Brain pericyte (primary cell): ENCODE results near the gene BBLN.
"Not testable (repeated sequence)": the region's sequence is repeated elsewhere in the genome, so short reads cannot be mapped to it uniquely, and the experiment has no call there.

Source experiments
- DNase-seq: peaks from one replicate; pipeline ENCODE4 v3.0.0-alpha.2; 2012; ENCODE audit warnings: low read depth, low spot score

BBLN gene

DNA sequence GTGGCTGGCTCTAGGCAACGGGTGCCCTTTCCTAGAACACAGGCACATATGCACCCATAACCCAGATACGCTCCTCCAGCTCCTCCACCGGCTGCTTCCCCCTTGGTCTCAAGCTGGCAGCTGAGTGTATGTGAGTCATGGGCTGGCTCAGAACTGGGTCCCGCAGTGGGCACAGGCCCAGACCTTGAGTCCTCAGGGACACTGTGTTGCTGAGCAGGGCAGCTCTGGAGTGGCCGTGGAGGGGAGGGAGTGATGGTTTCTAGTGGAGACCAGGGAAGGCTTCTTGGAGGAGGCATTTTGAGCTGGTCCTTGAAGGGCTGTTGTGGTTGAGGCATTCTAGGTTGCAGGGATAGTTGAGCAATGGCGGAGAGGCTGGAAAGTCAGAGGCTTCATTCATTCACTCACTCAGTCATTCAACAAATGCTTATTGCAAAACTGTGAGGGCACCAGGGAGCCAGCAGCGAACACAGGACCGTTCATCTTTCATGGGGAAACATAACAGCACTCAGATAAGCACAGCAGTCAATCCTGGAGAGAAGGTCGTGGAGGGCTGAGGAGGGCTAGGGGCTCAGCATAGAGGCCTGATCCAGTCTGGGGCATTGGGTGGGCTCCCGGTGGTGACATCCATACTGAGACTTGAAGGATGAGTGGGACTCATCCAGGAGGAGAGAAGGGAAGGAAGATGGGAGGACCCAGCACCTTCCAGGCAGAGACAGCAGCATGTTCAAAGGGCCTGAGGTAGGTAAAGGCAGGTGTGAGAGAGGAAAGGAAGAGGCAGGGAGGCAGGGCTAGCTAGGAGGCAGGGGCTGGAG is 2.4 kb downstream of the BBLN start:
- DNase-seq: no peak

GRCh38 chr9:128163027-128163515 is 3.0 kb downstream of the BBLN start:
- no peak for DNase-seq

DNA sequence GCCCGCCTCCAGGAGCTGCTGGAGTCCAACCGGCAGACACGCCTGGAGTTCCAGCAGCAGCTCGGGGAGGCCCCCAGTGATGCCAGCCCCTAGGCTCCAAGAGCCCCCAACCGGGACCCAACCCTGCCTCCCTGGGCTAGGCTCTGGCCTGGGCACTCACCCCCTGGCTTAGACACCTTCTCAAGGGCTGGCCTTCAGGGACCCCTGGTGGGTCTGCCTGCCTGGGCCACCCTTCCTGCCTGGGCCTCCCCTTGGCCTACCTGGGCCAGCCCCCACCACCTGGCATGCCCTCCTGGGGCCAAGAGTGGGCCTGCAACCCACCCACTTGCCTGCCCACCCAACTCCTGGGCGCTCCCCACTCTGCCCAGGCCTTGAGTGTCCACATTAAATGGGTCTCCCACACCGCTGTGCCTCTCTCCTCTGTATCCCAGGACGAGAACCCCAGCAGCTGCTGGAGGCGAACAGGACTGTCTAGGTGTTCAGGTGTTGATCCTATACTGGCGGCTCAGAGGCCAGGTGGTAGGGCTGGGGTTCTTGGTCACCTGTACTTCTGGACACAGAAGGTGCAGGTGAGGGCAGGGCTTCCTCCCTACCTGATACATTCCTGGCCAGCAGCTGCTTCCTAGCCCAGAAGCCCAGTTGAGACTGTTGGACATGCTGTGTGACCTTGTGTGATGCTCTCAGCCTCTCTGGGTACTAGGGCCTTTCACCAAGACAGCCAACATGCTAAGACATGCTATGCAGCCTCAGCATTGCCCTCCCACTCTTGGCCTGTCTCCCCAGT is 3.6 kb downstream of the BBLN start:
- DNase-seq: no peak

GRCh38 chr9:128164307-128164885 is 4.3 kb downstream of the BBLN start:
- no peak for DNase-seq

DNA sequence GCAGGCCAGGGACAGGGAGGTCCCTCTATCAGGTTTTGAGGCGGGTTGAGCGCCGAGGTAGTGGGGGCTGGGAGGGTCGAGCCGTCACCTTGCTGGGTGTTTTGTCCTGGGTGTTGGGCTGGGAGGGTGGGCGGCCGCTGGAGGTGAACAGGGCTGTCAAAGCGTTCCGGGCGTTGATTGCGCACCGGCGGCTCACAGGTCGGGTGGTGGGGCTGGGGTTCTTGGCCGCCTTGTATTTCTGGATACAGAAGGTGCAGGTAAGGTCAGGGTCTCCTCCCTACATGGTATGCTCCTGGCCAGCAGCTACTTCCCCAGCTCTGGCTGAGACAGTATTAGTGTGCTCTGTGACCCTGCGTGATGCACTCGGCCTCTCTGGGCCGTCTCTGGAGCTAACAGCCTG is 6.1 kb downstream of the BBLN start:
- DNase-seq: no peak

- DNase-seq: no peak
Observed at GRCh38 chr9:128167209-128167608, 7.1 kb downstream of the BBLN start.

GRCh38 chr9:128168731-128169308 is 8.8 kb downstream of the BBLN start:
- no peak for DNase-seq

- DNase-seq: no peak
Observed at GRCh38 chr9:128169492-128169891, 9.4 kb downstream of the BBLN start.

- no peak for DNase-seq
Observed at GRCh38 chr9:128169925-128170324, 9.9 kb downstream of the BBLN start.

GRCh38 chr9:128174062-128174461 is 14.0 kb downstream of the BBLN start:
- DNase-seq: no peak

DNA sequence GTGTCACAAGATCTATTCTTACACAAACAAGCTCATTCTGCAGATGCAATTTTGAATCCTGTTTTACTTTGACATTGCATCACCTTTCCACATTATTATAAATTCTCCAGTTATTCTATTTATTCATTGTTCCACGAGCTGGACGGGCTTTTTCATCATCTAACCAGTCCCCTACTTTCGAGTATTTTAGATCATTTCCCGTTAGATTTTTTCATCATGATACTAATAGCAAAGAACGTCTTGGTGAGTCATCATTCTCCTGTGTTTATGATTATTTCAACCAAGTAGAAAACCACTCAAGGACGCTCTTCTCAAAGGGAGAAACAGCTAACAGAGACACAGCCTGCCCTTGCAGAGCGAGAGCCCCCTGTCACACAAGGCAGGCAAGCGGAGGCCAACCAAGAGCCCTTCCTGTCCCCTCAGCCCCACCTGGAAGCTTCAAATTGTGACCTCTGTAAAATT is 15.1 kb downstream of the BBLN start:
- DNase-seq: no peak

DNA sequence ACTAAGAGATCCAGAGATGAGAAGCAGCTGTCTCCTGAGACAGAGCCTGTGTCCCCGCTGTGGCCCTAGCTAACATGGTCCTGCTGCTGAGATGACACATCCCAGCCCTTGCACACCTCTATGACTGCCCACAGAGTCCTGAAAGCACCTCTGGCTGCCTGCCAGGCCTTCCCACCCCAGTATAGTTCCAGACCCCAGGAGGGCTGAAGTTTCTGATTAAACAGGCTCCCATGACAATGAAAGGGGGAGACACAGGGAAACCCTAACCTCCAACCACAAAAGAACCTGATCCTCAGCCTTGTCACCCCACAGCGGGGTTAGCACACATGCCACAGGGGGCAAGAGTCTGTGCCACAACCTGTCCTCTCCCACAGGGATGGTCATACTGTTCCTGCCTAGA is 15.7 kb downstream of the BBLN start:
- DNase-seq: no peak

GRCh38 chr9:128178806-128179431 is 18.9 kb downstream of the BBLN start:
- DNase-seq: no peak

DNA sequence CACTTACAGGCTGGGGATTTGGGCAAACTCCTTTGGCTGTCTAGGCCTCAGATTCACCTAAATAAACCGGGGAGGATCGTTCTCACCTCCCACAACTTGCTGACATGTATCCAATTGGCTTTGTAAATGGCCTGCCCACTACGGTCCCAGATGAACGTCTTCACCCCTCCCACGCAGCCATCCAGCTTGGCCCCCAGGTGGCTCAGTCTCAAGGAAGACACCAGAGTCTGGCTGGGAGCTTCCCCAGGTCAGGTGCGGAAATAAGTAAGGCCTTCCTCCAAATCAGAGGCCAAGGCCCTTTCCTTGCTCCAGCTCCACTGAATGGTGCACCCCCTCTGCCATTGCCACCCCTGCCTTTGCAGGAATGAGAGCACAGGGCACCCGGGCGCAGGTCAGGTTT is 19.9 kb downstream of the BBLN start:
- no peak for DNase-seq

DNA sequence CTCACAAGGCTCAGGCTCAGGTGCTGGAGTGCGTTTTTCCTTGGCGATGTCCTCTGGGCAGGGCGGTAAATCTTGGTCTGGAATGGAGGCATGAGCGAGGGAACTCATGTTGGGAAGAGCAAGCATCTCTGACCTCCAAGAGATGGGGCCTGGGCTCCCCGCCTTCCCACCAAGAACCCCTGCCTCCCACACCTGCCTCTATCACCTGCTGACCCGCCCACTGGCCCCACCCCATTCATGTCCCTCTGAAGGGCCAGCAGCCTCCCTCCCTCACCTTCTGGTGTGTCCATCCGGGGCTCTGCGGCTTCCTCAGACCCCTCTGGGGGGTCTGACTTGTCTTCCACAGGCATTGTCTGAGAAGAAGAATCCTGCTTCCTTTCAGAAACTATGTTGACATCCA is 20.4 kb downstream of the BBLN start:
- no peak for DNase-seq

DNA sequence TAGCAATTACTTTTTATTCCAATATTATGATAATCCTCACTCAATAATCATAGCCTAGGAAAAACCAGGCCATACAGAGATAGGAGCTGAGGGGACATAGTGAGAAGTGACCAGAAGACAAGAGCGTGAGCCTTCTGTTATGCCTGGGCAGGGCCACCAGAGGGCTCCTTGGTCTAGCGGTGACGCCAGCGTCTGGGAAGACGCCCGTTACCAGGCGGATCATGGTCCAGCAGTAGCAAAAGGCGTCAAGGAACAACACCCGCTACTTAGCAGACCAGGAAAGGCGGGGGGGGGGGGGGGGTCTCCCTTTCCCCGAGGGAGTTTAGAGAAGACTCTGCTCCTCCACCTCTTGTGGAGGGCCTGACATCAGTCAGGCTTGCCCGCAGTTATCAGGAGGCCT is 21.4 kb downstream of the BBLN start:
- not testable (repeated sequence) for DNase-seq

GRCh38 chr9:128182893-128183588 is 23.0 kb downstream of the BBLN start:
- DNase-seq: no peak

- no peak for DNase-seq
Observed at GRCh38 chr9:128185979-128186965, 26.2 kb downstream of the BBLN start.

GRCh38 chr9:128187361-128187760 is 27.3 kb downstream of the BBLN start:
- no peak for DNase-seq

DNA sequence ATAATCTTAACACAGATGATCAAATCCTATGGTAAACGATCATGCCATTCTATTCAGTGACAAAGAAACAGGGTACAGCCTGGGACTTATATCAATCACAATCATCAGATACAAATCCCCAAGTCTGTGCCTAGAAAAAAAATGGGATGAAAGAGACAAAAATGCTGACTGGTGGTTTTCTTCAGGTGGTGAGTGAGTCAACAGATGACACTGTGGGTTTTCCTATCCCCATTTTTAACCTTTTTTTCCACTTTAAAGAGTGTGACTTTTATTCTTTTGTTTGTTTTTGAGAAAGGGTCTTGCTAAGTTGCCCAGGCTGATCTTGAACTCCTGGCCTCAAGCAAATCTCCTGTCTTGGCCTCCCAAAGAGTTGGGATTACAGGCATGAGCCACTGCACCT is 28.1 kb downstream of the BBLN start:
- DNase-seq: no peak
